ENCODE data around the gene FNIP2.

The FNIP2 gene

DNA sequence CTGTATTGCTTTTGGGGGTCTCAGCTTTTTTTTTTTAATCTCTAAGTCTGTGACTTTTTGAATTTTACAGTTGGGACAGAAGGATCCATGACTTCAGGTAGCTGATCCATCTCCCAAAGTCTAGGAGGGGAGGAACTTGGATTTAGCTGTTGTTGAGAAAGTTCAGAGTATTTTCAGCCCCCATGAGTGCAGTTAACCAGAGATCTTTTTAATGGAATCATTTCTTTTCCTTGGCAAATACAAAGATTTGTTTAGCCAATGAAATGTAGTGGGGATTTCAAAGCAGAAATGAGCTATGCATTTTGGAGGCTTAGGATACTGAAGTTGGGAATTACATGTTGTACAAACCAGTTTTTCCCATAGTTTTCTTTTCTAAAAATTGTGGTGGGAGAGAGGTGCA is 18.1 kb downstream of the FNIP2 start:
- H3K9ac ChIP-seq (ENCODE audit: low read depth, low read length) = no peak overlapping the region
- H3K9me3 ChIP-seq (ENCODE audit: insufficient read depth, low read length, severe bottlenecking) = no peaks in the 10 kb centered on the region
- ATAC-seq (ENCODE audit: insufficient read depth, low read depth) = no peak
- H3K4me1 ChIP-seq (ENCODE audit: insufficient read depth, low read length) = no peaks in the 10 kb centered on the region
- H4K20me1 ChIP-seq (ENCODE audit: insufficient read depth, low read length) = no peaks in the 10 kb centered on the region
- no peak overlapping the region for H3K4me3 ChIP-seq (ENCODE audit: low read depth in 1 of 2, low read length in 2 of 2)
- no peak overlapping the region for H3K4me2 ChIP-seq (ENCODE audit: insufficient read depth, low read length)
- DNase-seq = no peak
- peaks cover 3% of the 10 kb centered on the region for H3K27me3 ChIP-seq (ENCODE audit: insufficient read depth, low read length, poor library complexity)
- no peaks in the 10 kb centered on the region for H3K36me3 ChIP-seq (ENCODE audit: insufficient read depth, low read length)
- H2AFZ ChIP-seq (ENCODE audit: low read depth, low read length) = no peak overlapping the region
- H3K27ac ChIP-seq (ENCODE audit: low read length) = no peak overlapping the region
- no peaks in the 10 kb centered on the region for H3K79me2 ChIP-seq (ENCODE audit: insufficient read depth, low read length)
- no peak for TF ChIP-seq EZH2 (IDR thresholded peaks at IDR 0.05; ENCODE audit: borderline replicate concordance, low read depth, low read length, severe bottlenecking)
- TF ChIP-seq, protein P1, sequence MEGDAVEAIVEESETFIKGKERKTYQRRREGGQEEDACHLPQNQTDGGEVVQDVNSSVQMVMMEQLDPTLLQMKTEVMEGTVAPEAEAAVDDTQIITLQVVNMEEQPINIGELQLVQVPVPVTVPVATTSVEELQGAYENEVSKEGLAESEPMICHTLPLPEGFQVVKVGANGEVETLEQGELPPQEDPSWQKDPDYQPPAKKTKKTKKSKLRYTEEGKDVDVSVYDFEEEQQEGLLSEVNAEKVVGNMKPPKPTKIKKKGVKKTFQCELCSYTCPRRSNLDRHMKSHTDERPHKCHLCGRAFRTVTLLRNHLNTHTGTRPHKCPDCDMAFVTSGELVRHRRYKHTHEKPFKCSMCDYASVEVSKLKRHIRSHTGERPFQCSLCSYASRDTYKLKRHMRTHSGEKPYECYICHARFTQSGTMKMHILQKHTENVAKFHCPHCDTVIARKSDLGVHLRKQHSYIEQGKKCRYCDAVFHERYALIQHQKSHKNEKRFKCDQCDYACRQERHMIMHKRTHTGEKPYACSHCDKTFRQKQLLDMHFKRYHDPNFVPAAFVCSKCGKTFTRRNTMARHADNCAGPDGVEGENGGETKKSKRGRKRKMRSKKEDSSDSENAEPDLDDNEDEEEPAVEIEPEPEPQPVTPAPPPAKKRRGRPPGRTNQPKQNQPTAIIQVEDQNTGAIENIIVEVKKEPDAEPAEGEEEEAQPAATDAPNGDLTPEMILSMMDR (IDR thresholded peaks at IDR 0.05; ENCODE audit: borderline replicate concordance, extremely low read depth, low read length, poor library complexity, severe bottlenecking) = no peak

GRCh38 chr4:158787709-158788475 is 19.1 kb downstream of the FNIP2 start:
- TF ChIP-seq, protein P1 (IDR thresholded peaks at IDR 0.05; ENCODE audit: borderline replicate concordance, extremely low read depth, low read length, poor library complexity, severe bottlenecking) = no peak
- no peak for TF ChIP-seq EZH2 (IDR thresholded peaks at IDR 0.05; ENCODE audit: borderline replicate concordance, low read depth, low read length, severe bottlenecking)
- H3K9ac ChIP-seq (ENCODE audit: low read depth, low read length) = no peak overlapping the region
- peaks cover 3% of the 10 kb centered on the region for H3K27me3 ChIP-seq (ENCODE audit: insufficient read depth, low read length, poor library complexity)
- no peaks in the 10 kb centered on the region for H3K79me2 ChIP-seq (ENCODE audit: insufficient read depth, low read length)
- no peak overlapping the region for H3K4me2 ChIP-seq (ENCODE audit: insufficient read depth, low read length)
- no peak for DNase-seq
- no peak overlapping the region for H2AFZ ChIP-seq (ENCODE audit: low read depth, low read length)
- H3K4me3 ChIP-seq (ENCODE audit: low read depth in 1 of 2, low read length in 2 of 2) = no peak overlapping the region
- no peak overlapping the region for H3K27ac ChIP-seq (ENCODE audit: low read length)
- no peak for ATAC-seq (ENCODE audit: insufficient read depth, low read depth)
- no peaks in the 10 kb centered on the region for H3K9me3 ChIP-seq (ENCODE audit: insufficient read depth, low read length, severe bottlenecking)
- no peaks in the 10 kb centered on the region for H3K36me3 ChIP-seq (ENCODE audit: insufficient read depth, low read length)
- no peaks in the 10 kb centered on the region for H3K4me1 ChIP-seq (ENCODE audit: insufficient read depth, low read length)
- H4K20me1 ChIP-seq (ENCODE audit: insufficient read depth, low read length) = no peaks in the 10 kb centered on the region

- no peaks in the 10 kb centered on the region for H3K36me3 ChIP-seq (ENCODE audit: insufficient read depth, low read length)
- H3K27me3 ChIP-seq (ENCODE audit: insufficient read depth, low read length, poor library complexity) = peaks cover 3% of the 10 kb centered on the region
- H3K79me2 ChIP-seq (ENCODE audit: insufficient read depth, low read length) = no peaks in the 10 kb centered on the region
- no peak overlapping the region for H3K4me3 ChIP-seq (ENCODE audit: low read depth in 1 of 2, low read length in 2 of 2)
- no peak for TF ChIP-seq EZH2 (IDR thresholded peaks at IDR 0.05; ENCODE audit: borderline replicate concordance, low read depth, low read length, severe bottlenecking)
- TF ChIP-seq, protein P1 (IDR thresholded peaks at IDR 0.05; ENCODE audit: borderline replicate concordance, extremely low read depth, low read length, poor library complexity, severe bottlenecking) = no peak
- H3K9ac ChIP-seq (ENCODE audit: low read depth, low read length) = no peak overlapping the region
- H3K4me1 ChIP-seq (ENCODE audit: insufficient read depth, low read length) = no peaks in the 10 kb centered on the region
- H3K4me2 ChIP-seq (ENCODE audit: insufficient read depth, low read length) = no peak overlapping the region
- no peak for ATAC-seq (ENCODE audit: insufficient read depth, low read depth)
- H3K9me3 ChIP-seq (ENCODE audit: insufficient read depth, low read length, severe bottlenecking) = no peaks in the 10 kb centered on the region
- no peak overlapping the region for H2AFZ ChIP-seq (ENCODE audit: low read depth, low read length)
- H4K20me1 ChIP-seq (ENCODE audit: insufficient read depth, low read length) = no peaks in the 10 kb centered on the region
- no peak for DNase-seq
- H3K27ac ChIP-seq (ENCODE audit: low read length) = no peak overlapping the region
Observed at GRCh38 chr4:158788516-158788915, 19.7 kb downstream of the FNIP2 start.
